ENCODE results near the gene NKD2.

Gene NKD2

DNA sequence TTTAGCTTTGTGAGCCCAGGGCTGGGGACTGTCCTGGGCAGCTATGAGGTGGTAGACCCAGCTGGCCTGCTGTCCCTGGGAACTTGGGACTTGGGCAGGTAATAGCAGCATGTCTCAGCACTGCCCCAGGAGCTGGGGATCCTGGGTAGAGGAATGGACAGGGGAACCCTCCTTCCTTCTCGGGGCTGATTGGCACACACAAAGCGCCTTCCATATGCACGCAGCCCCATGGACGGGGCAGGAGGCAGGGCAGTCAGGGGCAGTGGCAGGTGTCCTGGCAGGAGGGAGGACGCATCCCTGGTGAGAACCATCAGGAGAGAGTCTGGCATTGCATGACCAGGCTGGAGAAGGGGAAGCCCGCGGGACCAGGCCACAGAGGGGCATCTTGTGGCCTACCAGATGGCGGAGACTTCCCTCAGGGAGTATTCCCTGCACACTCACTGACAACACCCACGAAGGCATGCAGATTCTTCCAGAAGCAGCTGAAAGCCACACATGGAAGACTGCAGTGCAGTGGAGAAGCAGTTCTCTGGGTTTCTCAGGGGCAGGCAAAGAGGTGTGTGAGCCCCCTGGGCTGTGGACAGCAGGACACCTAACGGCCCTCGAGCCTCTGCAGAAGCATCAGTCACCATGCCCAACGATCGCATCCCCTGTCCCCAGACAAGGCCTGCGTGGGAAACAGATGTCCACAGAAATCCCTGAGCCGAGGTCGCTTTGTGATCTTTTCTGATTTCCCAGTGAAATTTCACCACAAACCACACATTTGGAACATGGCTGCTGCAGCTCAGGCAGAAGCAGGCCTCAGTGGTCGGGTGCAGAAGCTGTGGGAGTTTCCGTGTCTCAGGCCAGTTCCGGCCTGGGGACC is 7.0 kb upstream of the NKD2 start:
- DNase-seq, result no peak

DNA sequence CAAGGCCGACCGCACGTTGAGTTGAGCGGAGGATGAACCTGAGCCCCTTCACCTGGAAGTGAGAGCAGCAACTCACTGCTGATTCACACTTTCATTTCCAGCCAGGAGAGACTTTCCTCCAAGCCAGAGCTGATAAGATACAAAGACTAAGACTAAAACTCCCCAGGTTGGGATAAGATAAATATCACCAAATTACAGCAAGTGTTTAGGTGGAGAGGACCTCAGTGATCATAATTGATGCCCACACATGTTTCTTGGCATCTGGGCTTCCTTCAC is 6.4 kb upstream of the NKD2 start:
- no peak for DNase-seq

DNA sequence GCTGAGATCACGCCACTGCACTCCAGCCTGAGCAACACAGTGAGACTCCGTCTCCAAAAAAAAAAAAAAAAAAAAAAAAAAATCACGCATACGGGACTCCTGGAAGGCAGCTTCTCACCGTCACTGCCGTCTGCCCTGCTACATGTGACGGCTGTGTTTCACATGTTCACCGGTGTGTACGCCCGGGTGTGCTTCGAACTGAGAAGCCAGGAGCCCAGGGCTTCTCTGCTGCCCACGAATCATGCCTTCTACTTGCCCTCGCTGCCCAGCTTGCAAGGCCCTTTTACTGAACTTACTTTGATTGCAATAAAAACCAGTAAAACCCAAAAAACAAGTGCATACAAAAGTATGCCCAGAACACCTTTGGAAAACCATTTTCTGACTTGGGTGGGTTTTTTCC is 5.8 kb upstream of the NKD2 start:
- no peak for DNase-seq

DNA sequence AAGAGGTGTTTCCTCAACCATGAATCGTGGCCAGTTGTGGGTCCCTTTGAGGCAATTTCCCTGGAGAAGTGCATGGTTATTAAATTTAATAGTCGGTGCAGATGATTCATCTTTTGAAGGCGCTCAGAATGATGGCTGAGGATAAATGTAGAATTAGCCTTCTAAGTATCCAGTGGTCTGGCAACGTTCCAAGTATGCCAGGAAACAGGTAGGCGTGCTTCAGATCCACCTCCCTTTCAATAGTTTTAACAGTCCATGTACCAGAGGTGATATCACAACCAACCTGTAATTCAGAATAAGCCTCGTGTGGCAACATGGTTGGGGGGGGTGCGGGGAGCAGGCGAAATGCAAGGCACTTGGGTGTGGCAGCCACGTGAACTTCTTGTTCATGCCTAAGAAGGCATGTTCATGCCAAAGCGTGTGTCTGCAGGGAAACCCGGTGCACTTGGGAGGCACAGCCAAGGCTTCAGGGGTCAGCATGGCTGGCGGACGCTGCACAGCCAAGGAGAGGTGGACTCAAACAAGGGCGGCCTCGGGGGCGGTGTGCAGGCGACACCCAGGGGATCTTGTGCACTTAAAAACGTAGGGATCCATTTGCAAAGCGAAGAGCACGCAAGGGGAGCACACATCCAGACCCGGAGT is 5.2 kb upstream of the NKD2 start:
- no peak for DNase-seq

DNA sequence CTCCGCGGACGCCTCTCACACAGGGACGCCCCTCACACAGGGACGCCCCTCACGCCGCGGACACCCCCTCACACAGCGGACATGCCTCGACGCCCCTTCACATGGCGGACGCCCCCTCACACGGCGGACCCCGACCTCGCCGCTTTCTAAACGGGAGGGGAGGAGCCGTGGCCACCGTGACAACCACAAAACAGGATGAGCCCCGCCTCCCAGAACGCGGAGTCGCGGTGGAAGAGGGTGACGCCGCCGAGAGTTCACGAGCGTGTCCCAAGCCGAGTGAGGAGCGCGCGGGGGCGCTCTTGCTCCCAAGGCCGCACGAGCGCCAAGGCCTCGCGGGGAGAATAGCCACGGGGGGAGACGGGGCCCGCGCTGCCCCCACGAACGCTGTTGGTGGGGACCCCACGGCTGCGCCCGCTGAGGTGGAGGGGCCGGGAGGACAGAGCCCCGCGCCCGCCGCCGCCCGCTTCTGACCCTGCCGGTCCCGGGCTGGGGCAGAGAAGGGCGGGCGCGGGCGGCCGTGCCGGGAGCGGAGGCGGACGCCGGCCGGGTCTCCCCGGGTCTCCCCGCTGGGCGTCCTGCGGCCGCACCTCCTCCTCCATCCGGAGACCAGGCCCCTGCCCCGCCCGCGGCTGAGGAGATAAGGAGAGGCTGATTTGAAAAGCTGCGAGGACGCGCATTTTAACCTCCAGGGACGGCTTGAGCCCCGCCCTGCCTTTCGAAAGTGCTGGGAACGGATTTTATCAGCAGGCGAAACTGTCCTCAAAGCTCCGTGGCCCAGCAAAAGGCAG is 3.9 kb upstream of the NKD2 start:
- no peak for DNase-seq

DNA sequence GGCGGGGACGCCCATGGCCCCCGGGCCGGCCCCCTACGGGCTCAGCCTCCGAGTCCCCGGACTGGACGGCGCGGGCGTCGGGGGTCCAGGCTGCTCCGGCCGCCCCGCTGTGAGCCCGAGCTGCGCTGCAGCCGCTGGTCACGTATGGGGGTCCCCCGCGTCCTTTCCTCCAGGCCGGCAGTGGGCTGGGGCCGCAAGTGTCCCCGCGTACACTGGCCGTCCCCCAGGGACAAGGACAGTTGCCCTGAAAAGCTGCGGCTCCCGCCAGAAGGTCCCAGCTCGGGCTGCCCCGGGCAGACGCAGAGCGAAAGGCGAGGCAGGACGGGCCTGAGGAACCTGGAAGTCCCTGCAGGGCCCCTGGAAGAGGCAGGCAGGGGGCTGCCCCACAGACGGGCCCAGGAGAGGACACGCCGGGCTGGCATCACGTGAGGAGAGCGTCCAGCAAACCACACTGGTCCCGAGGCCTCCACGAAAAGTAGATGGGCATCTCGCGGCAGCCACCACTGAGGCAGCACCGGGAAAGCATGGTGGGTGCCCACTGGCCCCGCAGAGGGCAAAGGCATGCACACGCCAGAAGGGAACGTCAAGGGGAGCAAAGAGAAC is 3.3 kb upstream of the NKD2 start:
- DNase-seq, result no peak

DNA sequence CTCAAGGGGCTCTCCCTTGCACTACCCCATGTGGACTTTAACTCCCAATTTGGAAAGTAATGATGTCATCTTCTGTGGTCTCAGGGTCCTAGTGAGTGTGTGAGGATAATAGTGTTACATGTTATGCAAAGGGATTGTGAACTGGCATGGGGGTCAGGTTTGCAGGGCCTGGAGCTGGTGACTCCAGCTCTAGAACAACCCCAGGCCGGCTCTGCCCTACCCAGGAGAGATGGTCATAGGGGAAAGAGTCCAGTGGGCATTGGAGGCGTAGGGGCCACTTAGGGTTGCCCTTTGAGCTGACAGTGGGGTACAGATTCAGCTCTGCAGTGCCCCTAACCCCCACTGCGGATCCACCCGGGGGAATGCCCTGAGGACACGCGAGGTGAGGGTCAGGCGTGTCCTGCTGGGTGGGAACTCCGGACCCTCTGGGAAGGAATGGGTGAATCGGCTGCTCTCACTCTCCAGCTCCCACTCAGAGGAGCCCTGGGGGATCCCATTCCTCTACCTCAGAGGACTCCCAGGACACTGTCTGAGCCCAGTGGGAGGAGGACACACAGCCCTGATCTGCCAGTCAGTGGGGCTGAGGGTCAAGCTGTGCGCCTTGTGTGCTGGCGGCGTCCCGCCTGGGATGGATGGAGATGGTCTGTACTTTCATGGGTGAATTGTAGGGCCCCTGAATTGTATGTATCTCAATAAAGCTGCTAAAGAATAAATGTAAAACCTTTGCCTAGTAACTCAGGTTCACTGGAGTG is 2.5 kb upstream of the NKD2 start:
- DNase-seq, result no peak

DNA sequence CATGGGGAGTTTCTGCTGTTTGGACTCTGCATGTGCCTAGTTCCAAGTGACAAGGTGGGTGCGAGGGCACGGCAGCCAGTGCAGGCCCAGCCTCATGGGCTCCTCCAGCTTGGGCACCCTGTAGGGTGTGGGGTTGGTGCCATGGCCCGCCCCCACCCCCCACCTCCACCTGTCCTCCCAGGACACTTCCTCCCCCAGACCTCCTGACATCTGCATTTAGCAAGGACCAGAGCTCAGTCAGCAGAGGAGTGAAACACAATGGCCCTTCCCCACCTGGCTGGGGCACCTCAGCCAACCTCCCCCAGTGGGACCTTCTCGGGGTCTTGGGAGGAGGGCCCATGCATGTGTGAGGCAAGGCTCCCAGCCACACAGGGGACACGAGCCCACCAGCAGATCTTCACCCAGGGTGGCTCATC is 1.9 kb upstream of the NKD2 start:
- DNase-seq, result no peak

DNA sequence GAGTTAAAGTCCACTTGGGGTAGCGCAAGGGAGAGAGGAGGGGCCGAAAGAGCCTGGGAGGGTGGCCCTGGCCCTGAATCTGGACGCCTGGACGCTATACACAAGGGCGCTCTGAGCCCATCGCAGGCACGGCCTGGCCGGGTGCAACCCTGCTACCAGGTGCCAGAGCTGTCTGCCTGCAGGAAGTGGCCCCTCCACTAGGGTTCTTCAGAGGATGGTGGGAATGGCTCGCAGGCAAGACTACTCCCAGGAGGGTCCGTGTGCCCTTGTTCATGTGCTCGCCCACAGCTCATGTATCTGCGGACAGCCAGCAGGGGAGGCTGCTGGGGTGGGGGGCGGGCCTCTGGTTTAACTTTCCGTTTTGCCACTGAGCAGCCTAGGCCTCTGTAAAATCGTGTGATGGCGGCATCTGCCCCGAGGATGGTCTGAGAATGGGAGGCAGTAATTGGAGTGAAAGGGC is 1.4 kb upstream of the NKD2 start:
- DNase-seq, result no peak

DNA sequence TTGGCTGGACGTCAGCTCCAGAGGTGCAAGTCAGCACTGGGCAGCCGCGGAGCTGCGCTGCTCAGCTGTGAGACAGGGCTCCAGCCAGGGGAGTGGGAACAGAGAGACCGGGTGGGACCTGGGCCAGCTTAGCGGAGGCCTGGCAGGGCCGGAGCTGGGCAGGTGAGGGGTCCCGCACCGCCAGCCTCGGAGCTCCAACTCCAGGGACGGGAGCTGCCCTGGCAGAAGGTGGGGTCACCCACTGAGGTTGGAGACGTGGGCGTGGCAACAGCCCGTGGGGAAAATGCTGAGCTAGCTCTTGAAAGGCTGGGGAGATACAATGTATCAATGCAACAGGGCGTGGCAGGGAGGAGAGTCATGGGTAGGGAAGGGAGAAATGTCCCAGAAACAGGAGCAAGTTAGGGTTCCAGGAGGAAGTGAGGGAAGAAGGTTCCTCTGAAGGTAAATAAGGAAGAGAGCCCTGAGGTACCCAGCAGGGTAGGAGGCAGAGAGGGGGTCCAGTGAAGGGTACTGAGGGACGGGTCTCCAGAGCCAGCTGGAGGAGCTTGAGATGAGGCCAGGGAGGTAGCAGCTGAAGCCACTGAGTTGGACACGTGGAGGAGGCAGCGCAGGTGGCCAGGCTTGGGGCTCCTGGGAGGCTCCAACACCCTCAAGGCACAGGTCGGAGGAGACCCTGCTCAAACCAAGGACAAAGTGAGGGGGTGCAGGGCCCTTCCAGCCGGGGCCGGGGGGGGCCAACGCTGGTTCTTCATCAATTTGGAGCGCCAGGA is 736 bp upstream of the NKD2 start:
- DNase-seq, result no peak

DNA sequence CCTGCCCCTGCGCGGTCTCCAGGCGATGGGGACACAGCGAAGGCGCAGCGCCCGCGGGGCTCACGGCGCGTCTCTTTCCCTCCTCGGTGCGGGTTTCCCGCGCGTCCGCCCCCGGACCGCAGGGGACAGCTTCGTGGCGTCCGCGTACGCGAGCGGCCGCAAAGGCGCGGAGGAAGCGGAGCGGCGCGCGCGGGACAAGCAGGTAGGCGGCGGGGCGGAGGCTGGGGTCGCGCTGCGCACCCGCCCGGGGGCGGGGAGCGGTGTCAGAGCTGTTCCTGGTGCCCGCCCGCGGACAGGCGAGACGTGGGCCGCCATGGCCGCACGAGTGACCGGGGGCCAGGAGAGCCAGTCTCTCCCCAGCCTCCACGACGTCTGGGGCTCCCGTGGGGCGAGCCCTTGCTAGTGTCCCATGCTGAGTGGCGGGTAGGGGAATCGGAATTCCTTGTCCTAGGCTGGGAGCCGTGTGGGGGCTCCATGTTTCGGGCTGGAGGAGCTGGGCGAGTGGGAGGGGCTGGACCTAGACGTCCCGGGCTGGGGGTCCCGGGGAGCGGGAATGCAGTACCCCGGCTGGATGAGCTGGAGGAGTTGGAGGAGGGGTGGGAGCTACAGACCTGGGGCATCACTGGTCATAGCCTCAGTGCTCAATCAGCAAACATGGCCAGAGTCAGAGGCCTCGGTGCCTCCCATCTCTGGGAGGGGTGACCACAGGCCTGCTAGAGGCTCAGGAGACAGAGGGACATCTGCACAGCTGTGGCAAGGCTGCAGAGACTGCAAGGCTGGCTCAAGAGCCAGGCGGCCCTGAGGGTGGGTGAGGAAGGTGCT is 968 bp downstream of the NKD2 start:
- DNase-seq, result no peak

DNA sequence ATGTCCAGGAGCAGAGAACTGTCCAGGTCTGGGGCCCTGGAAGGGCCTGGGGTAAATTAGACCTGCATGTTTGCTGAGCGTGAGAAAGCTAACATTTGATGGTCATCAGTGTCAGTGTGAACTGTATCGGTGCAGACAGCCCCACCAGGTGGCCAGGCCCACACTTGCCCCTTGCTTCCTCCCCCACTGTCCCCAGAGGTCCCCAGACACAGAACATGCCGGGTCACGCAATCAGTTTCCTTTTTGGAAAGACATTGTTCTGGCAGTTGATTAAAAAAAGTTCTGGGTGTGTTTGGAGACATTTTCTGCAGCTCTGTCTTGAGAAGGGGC is 1.5 kb downstream of the NKD2 start:
- no peak for DNase-seq

DNA sequence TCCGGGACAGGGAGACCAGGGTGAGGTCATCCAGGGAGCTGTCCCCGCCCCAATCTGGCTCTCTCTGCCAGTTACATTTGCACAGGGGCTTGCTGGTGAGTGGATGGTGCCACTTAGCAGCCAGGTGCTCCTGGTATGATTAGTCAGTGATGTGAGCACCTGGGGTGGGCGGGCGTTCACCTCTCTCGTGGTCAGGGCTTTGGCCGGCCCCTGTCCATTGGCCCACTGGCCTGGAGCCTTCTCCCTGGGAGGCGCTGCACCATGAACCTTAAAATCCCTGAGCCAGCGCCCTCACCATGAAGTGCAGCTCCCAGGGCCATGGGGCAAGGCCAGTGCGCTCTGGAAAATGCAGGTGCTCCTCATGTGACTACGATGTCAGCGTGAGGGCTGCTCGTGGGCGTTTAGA is 2.0 kb downstream of the NKD2 start:
- DNase-seq, result no peak

DNA sequence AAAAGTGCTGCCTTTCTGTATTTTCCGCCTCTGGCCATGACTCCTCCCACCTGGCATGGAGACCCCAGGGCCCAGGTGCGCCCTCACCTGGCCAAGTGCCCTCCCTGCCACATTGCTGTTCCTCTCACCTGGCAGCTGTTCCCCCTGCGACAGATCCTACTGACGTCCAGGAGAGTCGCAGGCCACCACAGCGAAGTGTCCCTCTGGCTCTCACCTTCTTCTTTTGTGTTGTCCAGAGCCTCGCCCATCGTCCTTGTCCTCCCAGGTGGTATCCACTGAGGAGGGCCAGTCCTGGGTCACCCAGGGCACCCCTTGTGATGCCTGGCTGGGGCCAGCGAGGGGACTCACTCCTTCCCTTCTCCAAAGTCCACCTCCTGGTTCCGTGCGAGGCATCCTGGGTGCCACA is 2.6 kb downstream of the NKD2 start:
- peak; percentile 60 for DNase-seq

DNA sequence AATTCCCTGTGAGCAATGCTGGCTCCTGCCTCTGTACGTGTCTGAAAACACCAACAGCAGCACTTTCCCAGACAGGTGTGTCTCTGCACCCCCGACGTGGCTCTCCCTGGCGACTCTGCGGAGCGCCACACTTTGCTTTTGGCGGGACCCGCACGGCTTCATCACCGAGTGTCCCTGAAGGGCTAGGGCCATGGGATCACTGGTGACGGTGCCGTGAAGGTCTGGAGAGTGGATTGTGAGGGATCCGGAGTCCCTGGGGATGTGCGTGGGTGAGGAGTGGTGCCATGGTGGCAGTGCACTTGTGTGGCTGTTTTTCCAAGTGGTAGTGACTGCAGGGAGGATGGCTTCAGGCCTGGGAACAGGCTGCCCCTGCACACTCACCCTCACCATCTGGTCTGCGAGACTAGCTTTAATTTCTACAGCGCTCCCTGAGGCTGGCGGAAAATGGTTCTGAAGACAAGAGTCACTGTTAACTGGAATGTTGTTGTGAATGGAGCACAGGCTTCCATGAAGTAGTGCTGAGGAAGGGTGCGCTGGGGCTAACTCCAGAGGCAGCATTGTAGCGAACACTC is 3.2 kb downstream of the NKD2 start:
- DNase-seq, result no peak

DNA sequence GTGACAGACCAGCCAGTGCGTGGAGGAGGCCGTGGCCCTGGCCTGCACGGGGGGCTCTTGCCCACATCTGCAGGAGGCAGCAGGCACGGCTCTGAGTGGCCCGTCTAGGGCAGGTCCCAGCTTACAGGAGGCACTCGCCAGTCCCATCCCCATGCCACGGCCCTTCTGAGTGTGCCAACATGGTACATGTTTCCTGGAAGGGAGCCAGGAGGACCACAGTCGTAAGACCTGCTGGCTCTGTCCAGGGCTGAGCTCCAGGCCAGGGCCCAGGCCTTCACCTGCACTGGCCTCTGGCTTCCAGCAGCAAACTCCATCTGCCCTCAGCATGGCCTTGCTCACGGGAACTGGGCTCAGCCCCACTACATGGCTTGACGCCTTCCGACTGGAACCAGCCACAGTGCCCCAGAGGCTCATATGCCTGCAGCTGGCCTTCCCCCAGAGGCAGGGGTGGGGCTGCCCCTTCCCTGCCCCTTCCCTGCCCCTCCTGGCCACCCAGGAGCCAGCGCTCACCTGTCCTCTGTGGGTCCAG is 3.8 kb downstream of the NKD2 start:
- DNase-seq, result no peak

DNA sequence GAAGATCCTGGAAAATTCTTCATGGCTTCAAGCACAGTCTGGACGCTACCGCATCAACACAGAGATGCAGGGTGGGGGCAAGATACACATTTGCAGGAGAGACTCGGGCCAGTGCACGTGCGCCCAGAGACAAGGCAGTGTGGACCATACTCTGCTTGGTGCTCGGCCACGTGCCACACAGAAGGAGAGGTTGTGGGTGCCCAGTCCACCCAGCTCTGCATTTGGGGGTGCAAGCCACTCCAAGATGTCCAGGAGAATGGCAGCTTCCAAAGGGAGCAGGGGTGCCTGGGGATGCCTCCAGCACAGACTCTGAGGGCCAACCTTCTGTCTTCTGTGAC is 4.3 kb downstream of the NKD2 start:
- DNase-seq, result no peak

DNA sequence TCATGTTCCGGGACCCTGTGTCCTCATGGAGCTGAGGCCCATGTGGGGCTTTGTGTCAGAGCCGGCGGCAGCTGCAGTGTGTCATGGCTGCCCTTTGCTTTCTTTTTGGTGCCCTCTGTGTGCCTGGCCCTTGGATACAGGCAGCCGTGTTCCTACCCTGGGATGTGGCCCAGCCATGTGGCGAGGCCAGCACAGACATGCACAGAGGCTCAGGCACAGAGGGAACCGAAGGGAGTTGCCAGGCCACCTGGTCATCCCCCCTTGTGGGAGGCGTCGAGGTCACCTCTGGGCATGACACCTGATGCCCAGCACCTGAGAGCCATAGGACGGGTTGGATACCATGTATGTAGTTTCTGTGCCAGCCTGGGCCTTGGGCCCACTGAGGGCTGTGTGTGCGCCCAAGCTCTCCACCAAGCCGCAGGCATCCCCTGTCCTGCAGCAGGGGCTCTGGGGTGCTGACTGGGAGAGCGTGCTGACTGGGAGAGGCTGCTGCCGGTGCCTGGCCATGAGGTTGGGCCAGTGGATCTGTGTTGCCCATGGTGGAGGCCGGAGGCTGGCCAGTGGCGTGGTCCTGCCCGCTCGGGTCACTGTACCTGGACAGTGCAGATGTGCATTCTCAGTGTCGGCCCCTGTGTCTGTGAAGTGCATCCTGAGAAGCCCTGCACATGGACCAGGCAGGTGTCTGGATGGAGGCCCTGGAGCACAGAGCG is 4.8 kb downstream of the NKD2 start:
- no peak for DNase-seq

DNA sequence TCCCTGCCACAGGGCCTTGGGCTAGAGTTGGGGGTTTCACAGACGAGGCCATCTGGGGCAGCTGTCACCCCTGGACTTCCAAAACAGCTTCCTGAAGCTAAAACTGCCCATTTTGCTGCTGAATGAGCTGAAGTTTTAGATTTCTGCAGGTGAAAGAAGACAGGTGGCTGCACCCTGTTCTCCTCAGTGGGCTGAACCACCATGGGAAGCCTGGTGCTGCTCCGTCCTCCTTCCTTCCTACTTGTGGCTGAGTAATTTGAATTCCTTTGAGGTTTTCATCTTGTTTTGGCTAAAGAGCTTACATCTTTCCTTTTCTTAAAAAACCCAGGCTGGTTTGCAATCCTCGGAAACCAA is 5.3 kb downstream of the NKD2 start:
- no peak for DNase-seq

DNA sequence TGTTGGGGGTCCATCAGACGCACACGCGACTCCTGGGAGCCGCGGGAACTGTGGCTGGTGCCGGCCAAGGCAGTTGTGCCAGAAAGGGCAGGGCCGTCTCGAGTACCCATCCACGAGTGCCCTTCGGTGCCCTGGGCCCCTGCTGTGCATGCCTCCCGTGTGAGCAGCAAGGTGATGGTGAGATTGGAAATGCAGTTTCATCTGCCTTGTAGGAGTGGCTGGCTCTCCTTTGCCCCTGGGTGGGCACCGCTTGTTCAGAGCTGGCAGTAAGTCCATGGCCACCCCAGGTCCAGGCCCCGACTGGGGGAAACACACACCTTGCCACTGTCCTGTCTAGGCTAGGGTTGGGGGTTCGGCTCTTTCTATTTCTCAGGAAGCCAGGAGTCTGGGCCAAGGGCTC is 5.7 kb downstream of the NKD2 start:
- DNase-seq, result no peak

All from stimulated activated CD4-positive, alpha-beta T cell treated with anti-CD3 and anti-CD28 coated beads, Interleukin-1b, Interleukin-23, amount 100 ng/mL, for 48 hours (primary cell).